ENCODE measurements around the gene ESRRG. TPM values are rescaled to one million over a fixed set of nuclear protein-coding genes. Genes with fewer than 3 reads are reported as not detected.

The ESRRG gene
- total and polyA plus RNA-seq, 2 experiments from 2014 or later, result 1.2 to 1.7 TPM

GRCh38 chr1:216721863-216722262 lies 1.4 kb downstream of the ESRRG start:
- Mint-ChIP-seq H3K4me3 (no peak overlapping the region), H3K27me3 (ENCODE audit: insufficient read depth, low read depth, poor library complexity) (peaks cover 4% of the 10 kb centered on the region), H3K9me3 (no peaks in the 10 kb centered on the region), H3K4me1 (peaks cover 17% of the 10 kb centered on the region; the same call in 2 of the 3 replicates), H3K36me3 (ENCODE audit: low read depth) (no peaks in the 10 kb centered on the region), H3K27ac (no peak overlapping the region)
- Histone ChIP-seq H4K20me1 (replicated peaks; ENCODE audit: insufficient read depth) (no peaks in the 10 kb centered on the region), H3K9me2 (ENCODE audit: insufficient read depth) (no peaks in the 10 kb centered on the region), H2AFZ (no peak overlapping the region), H3K4me1 (ENCODE audit: insufficient read depth) (peaks cover 17% of the 10 kb centered on the region), H3K4me2 (no peak overlapping the region), H3K27ac (ENCODE audit: low read depth) (no peak overlapping the region), H3F3A (replicated peaks; ENCODE audit: low read depth) (no peaks in the 10 kb centered on the region), H3K4me3 (no peak overlapping the region), H3K27me3 (ENCODE audit: insufficient read depth) (no peaks in the 10 kb centered on the region), H3K79me2 (replicated peaks; ENCODE audit: insufficient read depth) (no peaks in the 10 kb centered on the region), H3K36me3 (ENCODE audit: insufficient read depth) (no peaks in the 10 kb centered on the region)
- no peak for TF ChIP-seq JUNB (IDR thresholded peaks at IDR 0.05; ENCODE audit: unreplicated experiment)
- TF ChIP-seq EZH2 (IDR thresholded peaks at IDR 0.05; ENCODE audit: low read depth, unreplicated experiment), result no peak
- TF ChIP-seq NANOG (IDR thresholded peaks at IDR 0.05; ENCODE audit: borderline replicate concordance), result no peak
- no peak for TF ChIP-seq CTCF (conservative IDR thresholded peaks at IDR 0.05; ENCODE audit: low read depth in 2 of 2)
- no peak for TF ChIP-seq ZNF114 (CRISPR knock-in tag; IDR thresholded peaks at IDR 0.05)
- TF ChIP-seq EZH2phosphoT487 (IDR thresholded peaks at IDR 0.05; ENCODE audit: unreplicated experiment), result no peak
- no peak for TF ChIP-seq POLR2AphosphoS5 (IDR thresholded peaks at IDR 0.05; ENCODE audit: low read depth)
- TF ChIP-seq REST (IDR thresholded peaks at IDR 0.05; ENCODE audit: unreplicated experiment), result no peak
- TF ChIP-seq CREB1 (CRISPR knock-in tag; IDR thresholded peaks at IDR 0.05; ENCODE audit: low read depth), result no peak
- TF ChIP-seq ZNF331 (CRISPR knock-in tag; IDR thresholded peaks at IDR 0.05; ENCODE audit: low read depth), result no peak
- no peak for TF ChIP-seq ZNF462 (CRISPR knock-in tag; IDR thresholded peaks at IDR 0.05)
- no peak for TF ChIP-seq ETS1 (IDR thresholded peaks at IDR 0.05)
- no peak for TF ChIP-seq STAT1 (IDR thresholded peaks at IDR 0.05; ENCODE audit: unreplicated experiment)
- DNase-seq (ENCODE audit: low spot score) (no peak), ATAC-seq (no peak)

Data from GM23338 (cell line).